Erythroblast (primary cell): ENCODE data around the gene MTA2.

Source experiments
- GATA1 ChIP-seq: IDR thresholded peaks from 2 replicates; pipeline ENCODE4 v1.6.1; 2011; ENCODE audit warnings: low read depth, mild to moderate bottlenecking, control low read depth, low read length, moderate library complexity
- POLR2A ChIP-seq: IDR thresholded peaks from 2 replicates; pipeline ENCODE4 v1.6.1; 2011; ENCODE audit warnings: mild to moderate bottlenecking, low read length

DNA sequence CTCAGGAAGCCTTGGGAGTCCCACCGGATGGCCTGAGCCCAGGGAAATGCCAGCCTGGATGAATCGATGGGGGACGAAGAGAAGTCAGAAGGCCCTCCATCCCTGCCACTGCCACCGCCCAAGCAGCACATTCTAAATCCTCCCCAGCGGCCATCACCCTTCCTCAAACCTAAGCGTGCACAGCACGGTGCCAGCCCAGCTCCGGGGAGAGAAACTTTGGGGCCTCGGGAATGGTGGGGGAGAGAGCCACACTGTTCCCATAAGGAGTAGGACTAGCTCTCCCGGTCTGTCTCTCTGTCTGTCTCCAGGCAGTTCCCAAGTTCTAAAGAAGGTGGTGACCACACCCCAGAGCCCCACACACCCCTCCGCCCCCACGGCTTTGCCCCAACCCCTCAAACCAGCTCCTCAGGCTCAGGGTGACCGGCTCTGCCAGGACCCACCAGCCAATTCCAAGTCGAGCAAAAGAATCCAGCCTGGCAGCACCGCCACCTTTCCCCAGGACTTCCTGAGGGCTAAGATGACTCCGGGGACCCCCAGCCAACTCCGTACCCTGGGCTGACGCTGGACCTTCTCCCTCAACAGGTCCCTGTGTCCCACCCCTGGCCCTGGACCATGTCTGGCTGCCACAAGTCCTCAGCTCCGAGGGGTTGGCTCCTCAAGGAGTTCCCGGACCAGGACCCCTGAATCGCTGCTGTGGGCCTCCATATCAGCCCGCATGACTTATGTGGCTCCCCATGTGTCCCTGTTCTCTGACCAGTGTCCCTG, 57.8 kb downstream of the MTA2 start:
- TF ChIP-seq POLR2A, result no peak
- no peak for TF ChIP-seq GATA1
